Subcutaneous abdominal adipose tissue (tissue), 5 donors: ENCODE results near the gene LSM11.
A peak's percentile ranks its signal among the peaks of the same experiment; 100 is the strongest.
"Not testable (repeated sequence)": the region's sequence is repeated elsewhere in the genome, so short reads cannot be mapped to it uniquely, and the experiment has no call there.

Experiments used
- H3K27ac ChIP-seq: one replicate; pipeline ENCODE4 v1.7.0; 2013; ENCODE audit warnings: low read depth, mild to moderate bottlenecking, inconsistent platforms, low read length, moderate library complexity
- H3K27me3 ChIP-seq, 5 donors: one replicate each; pipeline ENCODE4 v1.7.0; 2013; ENCODE audit warnings: low read length in 5 of 5, inconsistent platforms in 1 of 5; ENCODE audit not compliant: control insufficient read depth in 5 of 5, insufficient read depth in 4 of 5
- H3K36me3 ChIP-seq, 5 donors: one replicate each; pipeline ENCODE4 v1.7.0; 2013; ENCODE audit warnings: low read length in 5 of 5; ENCODE audit not compliant: control insufficient read depth in 5 of 5, insufficient read depth in 5 of 5
- H3K4me1 ChIP-seq, 5 donors: one replicate each; pipeline ENCODE4 v1.7.0; 2013; ENCODE audit warnings: low read length in 5 of 5, mild to moderate bottlenecking in 3 of 5, moderate library complexity in 1 of 5; ENCODE audit not compliant: control insufficient read depth in 5 of 5, insufficient read depth in 5 of 5
- H3K4me3 ChIP-seq, 5 donors: one replicate each; pipeline ENCODE4 v1.7.0; 2013; ENCODE audit warnings: low read length in 5 of 5, low read depth in 1 of 5
- H3K9ac ChIP-seq, 5 donors: one replicate each; pipeline ENCODE4 v1.7.0; 2013; ENCODE audit warnings: low read length in 5 of 5, mild to moderate bottlenecking in 4 of 5, moderate library complexity in 3 of 5
- H3K9me3 ChIP-seq, 5 donors: one replicate each; pipeline ENCODE4 v1.7.0; 2013; ENCODE audit warnings: low read length in 5 of 5; ENCODE audit not compliant: control insufficient read depth in 5 of 5
- donor health status: healthy.
- donor health status: healthy.
- donor health status: healthy.
- donor health status: healthy.
- donor health status: healthy.

LSM11 gene

GRCh38 chr5:157714596-157714864 is 29.0 kb upstream of the LSM11 start:
- Histone ChIP-seq H3K4me1 (peaks cover 0 to 8% (median 6%) of the 10 kb centered on the region in 5 donors), H3K36me3 (no peaks in the 10 kb centered on the region), H3K9ac (no peak overlapping the region), H3K27ac (no peak overlapping the region), H3K27me3 (no peaks in the 10 kb centered on the region), H3K9me3 (no peaks in the 10 kb centered on the region), H3K4me3 (no peak overlapping the region)

- no peak overlapping the region for H3K9ac ChIP-seq
- peak overlapping the region in 1 of 5 donors; percentile 36 for H3K4me3 ChIP-seq
- H3K27me3 ChIP-seq, result no peaks in the 10 kb centered on the region
- no peaks in the 10 kb centered on the region for H3K36me3 ChIP-seq
- H3K9me3 ChIP-seq, result no peaks in the 10 kb centered on the region
- H3K27ac ChIP-seq, result no peak overlapping the region
- peaks cover 0 to 8% (median 6%) of the 10 kb centered on the region in 5 donors for H3K4me1 ChIP-seq
These were observed 25.0 kb upstream of the LSM11 start for GRCh38 chr5:157718519-157718918.

GRCh38 chr5:157719245-157719644 is 24.3 kb upstream of the LSM11 start:
- Histone ChIP-seq H3K36me3 (no peaks in the 10 kb centered on the region), H3K4me3 (no peak overlapping the region), H3K27me3 (no peaks in the 10 kb centered on the region), H3K9ac (no peak overlapping the region), H3K27ac (no peak overlapping the region), H3K9me3 (no peaks in the 10 kb centered on the region), H3K4me1 (peaks cover 0 to 8% (median 6%) of the 10 kb centered on the region in 5 donors)

- Histone ChIP-seq H3K36me3 (no peaks in the 10 kb centered on the region), H3K9ac (no peak overlapping the region), H3K4me1 (peaks cover 0 to 8% (median 6%) of the 10 kb centered on the region in 5 donors), H3K4me3 (no peak overlapping the region), H3K27me3 (no peaks in the 10 kb centered on the region), H3K27ac (no peak overlapping the region), H3K9me3 (no peaks in the 10 kb centered on the region)
These were observed 22.4 kb upstream of the LSM11 start for GRCh38 chr5:157721159-157721558.

- H3K36me3 ChIP-seq, result not testable (repeated sequence)
These were observed 20.6 kb upstream of the LSM11 start for GRCh38 chr5:157722895-157723294.

GRCh38 chr5:157726607-157727006 is 16.9 kb upstream of the LSM11 start:
- H3K27me3 ChIP-seq, H3K27ac ChIP-seq, H3K4me3 ChIP-seq, H3K9me3 ChIP-seq, H3K4me1 ChIP-seq, H3K9ac ChIP-seq, H3K36me3 ChIP-seq: not testable (repeated sequence)

More at GRCh38 chr5:157722895-157723294, 20.6 kb upstream of the LSM11 start:
- not testable (repeated sequence) for H3K9ac ChIP-seq, H3K27ac ChIP-seq, H3K27me3 ChIP-seq, H3K4me1 ChIP-seq, H3K4me3 ChIP-seq, H3K9me3 ChIP-seq

- not testable (repeated sequence) for H3K36me3 ChIP-seq, H3K4me3 ChIP-seq, H3K9me3 ChIP-seq, H3K9ac ChIP-seq, H3K4me1 ChIP-seq, H3K27me3 ChIP-seq, H3K27ac ChIP-seq
These were observed 15.7 kb upstream of the LSM11 start for GRCh38 chr5:157727858-157728257.

GRCh38 chr5:157729858-157730257 is 13.7 kb upstream of the LSM11 start:
- Histone ChIP-seq H3K27me3 (no peaks in the 10 kb centered on the region), H3K27ac (no peak overlapping the region), H3K9ac (no peak overlapping the region), H3K4me1 (peaks cover 0 to 8% (median 5%) of the 10 kb centered on the region in 5 donors), H3K36me3 (peaks cover 0 to 7% (median 4%) of the 10 kb centered on the region in 5 donors), H3K4me3 (no peak overlapping the region), H3K9me3 (no peaks in the 10 kb centered on the region)

- Histone ChIP-seq H3K27ac (peak overlapping the region; percentile 80), H3K4me1 (peaks cover 0 to 8% (median 5%) of the 10 kb centered on the region in 5 donors), H3K9ac (peak overlapping the region in 4 of 5 donors; percentile 69 to 95 (median 83))
These were observed 12.6 kb upstream of the LSM11 start for GRCh38 chr5:157730900-157731271.

GRCh38 chr5:157731272-157732129 is 12.0 kb upstream of the LSM11 start, which contains the start of gene THG1L:
THG1L (plus strand) TSS chr5:157731420; CDS start chr5:157731441, 21 bp downstream.
- Histone ChIP-seq H3K9ac (peak within 1 kb of the TSS in 4 of 5 donors; percentile 69 to 95 (median 83)), H3K9me3 (no peaks in the 10 kb centered on the region), H3K36me3 (peaks cover 3 to 12% (median 9%) of the 10 kb centered on the region in 5 donors), H3K27me3 (no peaks in the 10 kb centered on the region), H3K4me1 (peaks cover 0 to 8% (median 5%) of the 10 kb centered on the region in 5 donors), H3K4me3 (peak within 1 kb of the TSS; percentile 81 to 98 (median 97)), H3K27ac (peak within 1 kb of the TSS; percentile 80)

More at GRCh38 chr5:157730900-157731271, 12.6 kb upstream of the LSM11 start:
- Histone ChIP-seq H3K4me3 (peak overlapping the region; percentile 81 to 98 (median 97)), H3K36me3 (peaks cover 3 to 10% (median 7%) of the 10 kb centered on the region in 5 donors), H3K27me3 (no peaks in the 10 kb centered on the region), H3K9me3 (no peaks in the 10 kb centered on the region)
